Uterus (tissue), 2 donors: Measurements from ENCODE around the gene ESRP2.
A peak's percentile ranks its signal among the peaks of the same experiment; 100 is the strongest.

ENCODE experiments used
- POLR2A ChIP-seq, 2 donors: fragments of 450-650 bp; IDR thresholded peaks; one replicate each; pipeline ENCODE4 v1.6.1; 2016; ENCODE audit warnings: antibody characterized with exemption in 2 of 2, mild to moderate bottlenecking in 1 of 2, moderate library complexity in 1 of 2
- TF ChIP-seq, protein P1 (sequence below), 4 experiments: fragments of 200-600 bp in 2 of 4; fragments of 450-650 bp in 2 of 4; sonication (generic) in 2 of 4; IDR thresholded peaks; one replicate each; pipeline ENCODE4 v1.5.1; 2016 to 2019; ENCODE audit warnings: antibody characterized with exemption in 4 of 4, mild to moderate bottlenecking in 2 of 4, moderate library complexity in 1 of 4

DNA sequence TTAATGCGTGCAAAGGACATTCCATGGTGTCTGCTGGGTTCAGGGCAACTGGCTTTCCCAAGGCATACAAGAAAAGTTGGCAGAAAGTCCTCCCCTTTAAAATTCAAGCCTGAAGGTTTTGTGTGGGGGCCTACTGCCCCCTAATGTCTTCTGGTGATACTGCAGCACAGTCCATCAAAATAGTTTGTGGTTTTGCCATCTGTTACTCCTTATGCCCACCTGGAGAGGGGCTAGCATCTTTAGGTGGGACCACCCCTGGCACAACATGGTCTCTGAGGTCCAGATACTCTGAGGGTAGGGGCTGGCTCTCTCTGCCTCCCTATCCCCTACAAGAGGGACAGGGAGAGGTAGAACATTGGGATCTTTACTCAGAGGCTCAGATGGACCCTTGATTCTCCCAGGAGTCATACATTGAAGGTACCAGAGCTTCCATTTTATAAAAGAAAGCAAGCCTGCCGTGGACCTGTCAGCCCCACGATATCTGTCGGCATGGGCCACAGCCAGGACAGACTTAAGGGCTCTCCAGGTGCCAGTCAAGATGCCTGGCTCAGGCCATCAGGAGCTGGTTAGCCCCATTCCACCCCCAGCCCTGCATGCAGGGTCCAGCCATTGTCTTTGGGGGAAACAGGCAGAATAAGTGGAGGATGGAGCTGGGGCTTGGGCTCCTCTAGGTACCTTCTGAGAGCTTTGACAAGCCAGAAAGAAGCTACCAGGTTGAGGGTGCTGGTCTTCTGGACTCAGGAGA lies 6.3 kb downstream of the ESRP2 start:
- TF ChIP-seq, protein P1, sequence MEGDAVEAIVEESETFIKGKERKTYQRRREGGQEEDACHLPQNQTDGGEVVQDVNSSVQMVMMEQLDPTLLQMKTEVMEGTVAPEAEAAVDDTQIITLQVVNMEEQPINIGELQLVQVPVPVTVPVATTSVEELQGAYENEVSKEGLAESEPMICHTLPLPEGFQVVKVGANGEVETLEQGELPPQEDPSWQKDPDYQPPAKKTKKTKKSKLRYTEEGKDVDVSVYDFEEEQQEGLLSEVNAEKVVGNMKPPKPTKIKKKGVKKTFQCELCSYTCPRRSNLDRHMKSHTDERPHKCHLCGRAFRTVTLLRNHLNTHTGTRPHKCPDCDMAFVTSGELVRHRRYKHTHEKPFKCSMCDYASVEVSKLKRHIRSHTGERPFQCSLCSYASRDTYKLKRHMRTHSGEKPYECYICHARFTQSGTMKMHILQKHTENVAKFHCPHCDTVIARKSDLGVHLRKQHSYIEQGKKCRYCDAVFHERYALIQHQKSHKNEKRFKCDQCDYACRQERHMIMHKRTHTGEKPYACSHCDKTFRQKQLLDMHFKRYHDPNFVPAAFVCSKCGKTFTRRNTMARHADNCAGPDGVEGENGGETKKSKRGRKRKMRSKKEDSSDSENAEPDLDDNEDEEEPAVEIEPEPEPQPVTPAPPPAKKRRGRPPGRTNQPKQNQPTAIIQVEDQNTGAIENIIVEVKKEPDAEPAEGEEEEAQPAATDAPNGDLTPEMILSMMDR (IDR thresholded peaks at IDR 0.05): peak; percentile 76 to 88 (median 82)
- TF ChIP-seq POLR2A (IDR thresholded peaks at IDR 0.05): no peak
